Head of caudate nucleus (tissue), 42 donors: ENCODE data around the gene HAUS7.
"Not testable (repeated sequence)": the region's sequence is repeated elsewhere in the genome, so short reads cannot be mapped to it uniquely, and the experiment has no call there.

ENCODE experiments used
- DNase-seq, 42 donors: peaks; one replicate each; pipeline versions ENCODE4 v3.0.0 to v3.0.0-alpha.2; 2020 to 2021; ENCODE audit warnings: mixed read lengths in 7 of 42
- intact Hi-C: fragments of 100-400 bp; cut with DNase I; formaldehyde crosslinking; loops from one replicate; pipeline ENCODE4 v1.15.0; 2022

The HAUS7 gene

GRCh38 chrX:153404333-153404732 lies 66.0 kb downstream of the HAUS7 start:
- DNase-seq, intact Hi-C loops: not testable (repeated sequence)

DNA sequence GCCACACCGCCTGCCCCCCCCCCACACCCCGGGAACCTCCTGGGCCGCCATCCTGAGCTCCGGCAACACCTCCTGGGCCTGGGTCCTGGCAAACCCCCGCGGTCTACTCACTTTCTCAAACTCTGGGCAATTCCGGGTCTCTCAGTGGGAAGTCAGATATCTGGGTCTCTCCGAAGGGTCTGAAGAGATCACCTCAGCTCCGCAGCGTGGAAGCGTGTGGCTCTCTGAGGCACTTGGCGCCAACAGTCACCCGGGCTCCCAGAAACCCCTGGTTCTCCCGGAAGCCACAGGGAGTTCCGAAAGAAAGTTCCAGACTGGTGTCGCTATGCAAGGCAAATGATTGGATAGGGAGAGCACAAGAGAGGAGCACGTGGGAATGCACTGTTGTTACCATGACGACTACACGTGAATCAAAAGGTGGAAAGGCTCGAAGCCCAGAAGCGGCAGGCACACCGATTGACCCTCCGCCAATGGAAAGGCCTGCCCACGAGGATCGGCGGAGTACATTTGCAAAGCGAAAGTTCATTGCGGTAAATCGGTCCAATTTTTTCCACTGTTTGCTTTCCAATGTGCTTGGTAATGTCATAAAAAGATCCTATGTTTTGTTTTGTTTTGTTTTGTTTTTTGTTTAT lies 69.1 kb downstream of the HAUS7 start, which contains the start of gene PNMA6E:
Gene PNMA6E, minus strand, starts transcription at position 218 of the 632 bp plus-strand sequence. CDS start 2,501 bp downstream, outside the sequence.
- intact Hi-C loops = no loop called here
- peak in 1 of 42 donors; percentile 22 for DNase-seq

GRCh38 chrX:153400146-153401132 lies 69.9 kb downstream of the HAUS7 start:
- DNase-seq = peak in 3 of 42 donors; percentile 28 to 39 (median 32)
- intact Hi-C loops = no loop called here

DNA sequence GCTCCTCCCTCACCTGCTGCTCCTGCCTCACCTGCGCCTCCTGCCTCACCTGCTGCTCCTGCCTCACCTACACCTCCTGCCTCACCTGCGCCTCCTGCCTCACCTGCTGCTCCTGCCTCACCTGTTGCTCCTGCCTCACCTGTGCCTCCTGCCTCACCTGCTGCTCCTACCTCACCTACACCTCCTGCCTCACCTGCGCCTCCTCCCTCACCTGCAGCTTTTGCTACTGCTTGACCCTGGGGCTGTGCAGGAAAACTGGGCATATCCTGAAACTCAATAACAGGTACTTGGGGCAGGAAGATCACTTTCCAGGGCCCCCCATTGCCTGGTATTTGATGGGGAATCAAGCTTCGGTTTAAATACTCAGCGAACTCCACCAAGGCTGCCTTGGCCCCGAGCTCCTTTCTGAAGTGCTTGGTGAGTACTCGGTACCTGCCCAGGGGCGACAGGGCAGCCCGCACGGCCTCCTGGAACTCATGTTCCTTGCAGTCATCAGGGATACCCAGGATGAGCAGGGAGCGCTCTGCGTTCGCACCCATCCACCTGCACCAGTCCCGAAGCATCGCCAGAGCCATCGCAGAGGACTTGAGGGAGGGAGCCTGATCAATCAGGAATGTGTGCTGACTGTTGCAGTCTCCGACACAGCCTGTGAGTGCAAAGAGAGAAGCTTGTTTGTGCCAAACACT lies 72.0 kb downstream of the HAUS7 start:
- intact Hi-C loops = no loop called here
- no peak for DNase-seq
